Stomach (tissue), 4 donors: Measurements from ENCODE around the gene GBE1.
"Not testable (repeated sequence)": the region's sequence is repeated elsewhere in the genome, so short reads cannot be mapped to it uniquely, and the experiment has no call there.

Source experiments
- CTCF ChIP-seq, 7 experiments: fragments of 450-650 bp in 4 of 7; fragments of 200-600 bp in 3 of 7; sonication (generic) in 3 of 7; IDR thresholded peaks; one replicate each; pipeline ENCODE4 v1.5.1; 2016 to 2019; ENCODE audit warnings: antibody characterized with exemption in 7 of 7, control low read depth in 2 of 7, mild to moderate bottlenecking in 1 of 7
- POLR2A ChIP-seq, 4 donors: fragments of 450-650 bp; IDR thresholded peaks; one replicate each; pipeline ENCODE4 v1.6.1; 2016; ENCODE audit warnings: antibody characterized with exemption in 4 of 4, control low read depth in 2 of 4, mild to moderate bottlenecking in 1 of 4, moderate library complexity in 1 of 4
- POLR2AphosphoS5 ChIP-seq, 3 donors: sonication (generic); formaldehyde crosslinking; IDR thresholded peaks; one replicate each; pipeline ENCODE4 v1.6.1; 2016; ENCODE audit warnings: antibody characterized with exemption in 3 of 3

- not testable (repeated sequence) for TF ChIP-seq CTCF, POLR2AphosphoS5, POLR2A (IDR thresholded peaks at IDR 0.05)
Observed at GRCh38 chr3:81767250-81767859, 5.9 kb upstream of the GBE1 start.
